Fibroblast of the aortic adventitia (primary cell): ENCODE measurements around the gene MEIS1. TPM values are rescaled to one million over a fixed set of nuclear protein-coding genes. Genes with fewer than 3 reads are reported as not detected.
"Not testable (repeated sequence)": the region's sequence is repeated elsewhere in the genome, so short reads cannot be mapped to it uniquely, and the experiment has no call there.

Experiments used
- DNase-seq: peaks from one replicate; pipeline ENCODE4 v3.0.0-alpha.2; 2010; ENCODE audit warnings: low read depth
- H3K4me3 ChIP-seq: 2 replicates; pipeline ENCODE4 v1.5.1; 2011; ENCODE audit warnings: low read depth, mild to moderate bottlenecking, control low read depth, low read length, moderate library complexity
- total RNA-seq: library from RNA; depleted of rRNA; stranded (reverse); fragments of >200 nt; gene quantifications from 2 replicates; pipeline ENCODE4 v1.2.3, GENCODE V29; 2012; ENCODE audit warnings: low replicate concordance
- TF ChIP-seq, protein P1 (sequence below): IDR thresholded peaks from 2 replicates; pipeline ENCODE4 v1.5.1; 2011; ENCODE audit warnings: mild to moderate bottlenecking, low read length, control low read depth, inconsistent platforms; ENCODE audit not compliant: insufficient read depth

The MEIS1 gene
- total RNA-seq, 1 donor: 78.2 TPM

DNA sequence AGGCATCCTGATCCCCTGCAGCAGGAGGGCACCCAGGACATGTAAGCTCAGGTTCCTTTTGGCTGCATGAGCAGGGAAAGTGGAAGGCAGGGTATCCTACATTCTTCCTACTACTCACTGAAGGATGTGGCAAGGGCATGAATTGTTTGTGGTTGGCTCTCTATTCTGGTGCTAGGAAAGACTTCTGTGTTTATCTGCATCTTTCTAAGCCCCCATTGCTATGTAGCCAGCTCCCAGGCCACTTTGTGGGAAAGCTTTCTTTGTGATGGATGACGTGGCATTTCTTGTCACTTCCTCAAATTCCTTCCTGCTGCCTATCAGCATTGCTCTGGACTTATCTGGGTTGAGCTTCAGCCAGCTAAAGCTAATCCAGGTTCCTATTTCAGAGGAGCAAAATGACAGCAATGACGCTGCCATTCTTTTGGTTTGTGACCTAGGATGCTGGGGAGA is 46.2 kb downstream of the MEIS1 start:
- TF ChIP-seq, protein P1, sequence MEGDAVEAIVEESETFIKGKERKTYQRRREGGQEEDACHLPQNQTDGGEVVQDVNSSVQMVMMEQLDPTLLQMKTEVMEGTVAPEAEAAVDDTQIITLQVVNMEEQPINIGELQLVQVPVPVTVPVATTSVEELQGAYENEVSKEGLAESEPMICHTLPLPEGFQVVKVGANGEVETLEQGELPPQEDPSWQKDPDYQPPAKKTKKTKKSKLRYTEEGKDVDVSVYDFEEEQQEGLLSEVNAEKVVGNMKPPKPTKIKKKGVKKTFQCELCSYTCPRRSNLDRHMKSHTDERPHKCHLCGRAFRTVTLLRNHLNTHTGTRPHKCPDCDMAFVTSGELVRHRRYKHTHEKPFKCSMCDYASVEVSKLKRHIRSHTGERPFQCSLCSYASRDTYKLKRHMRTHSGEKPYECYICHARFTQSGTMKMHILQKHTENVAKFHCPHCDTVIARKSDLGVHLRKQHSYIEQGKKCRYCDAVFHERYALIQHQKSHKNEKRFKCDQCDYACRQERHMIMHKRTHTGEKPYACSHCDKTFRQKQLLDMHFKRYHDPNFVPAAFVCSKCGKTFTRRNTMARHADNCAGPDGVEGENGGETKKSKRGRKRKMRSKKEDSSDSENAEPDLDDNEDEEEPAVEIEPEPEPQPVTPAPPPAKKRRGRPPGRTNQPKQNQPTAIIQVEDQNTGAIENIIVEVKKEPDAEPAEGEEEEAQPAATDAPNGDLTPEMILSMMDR: no peak
- no peak overlapping the region for H3K4me3 ChIP-seq
- peak; percentile 86 for DNase-seq

DNA sequence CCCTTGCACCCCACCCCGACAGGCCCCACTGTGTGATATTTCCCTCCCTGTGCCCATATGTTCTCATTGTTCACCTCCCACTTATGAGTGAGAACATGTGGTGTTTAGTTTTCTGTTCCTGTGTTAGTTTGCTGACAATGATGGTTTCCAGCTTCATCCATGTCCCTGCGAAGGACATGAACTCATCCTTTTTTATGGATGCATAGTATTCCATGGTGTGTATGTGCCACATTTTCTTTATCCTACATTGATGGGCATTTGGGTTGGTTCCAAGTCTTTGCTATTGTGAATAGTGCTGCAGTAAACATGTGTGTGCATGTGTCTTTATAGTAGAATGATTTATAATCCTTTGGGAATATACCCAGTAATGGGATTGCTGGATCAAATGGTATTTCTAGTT is 50.3 kb downstream of the MEIS1 start:
- not testable (repeated sequence) for H3K4me3 ChIP-seq, DNase-seq

DNA sequence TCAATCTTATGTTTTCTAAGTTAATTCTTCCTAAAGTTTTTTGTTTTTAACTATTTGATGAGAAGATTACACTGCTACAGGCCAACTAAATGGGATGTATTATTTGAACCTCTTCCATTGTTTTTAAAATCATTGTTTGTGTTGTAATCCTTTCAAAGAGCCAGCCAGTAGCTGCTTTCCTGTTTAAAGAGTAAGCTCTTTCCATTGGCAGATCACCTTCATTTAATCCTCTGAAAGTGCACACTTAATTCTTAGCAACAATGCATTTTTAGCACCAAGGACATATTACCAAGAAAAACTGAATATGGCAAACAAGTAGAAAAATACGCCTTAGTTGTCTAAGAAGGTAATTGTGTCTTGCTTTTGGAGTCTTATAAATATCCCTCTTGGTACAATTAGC is 54.0 kb downstream of the MEIS1 start:
- DNase-seq: no peak
- H3K4me3 ChIP-seq: no peak overlapping the region
- TF ChIP-seq, protein P1: no peak

DNA sequence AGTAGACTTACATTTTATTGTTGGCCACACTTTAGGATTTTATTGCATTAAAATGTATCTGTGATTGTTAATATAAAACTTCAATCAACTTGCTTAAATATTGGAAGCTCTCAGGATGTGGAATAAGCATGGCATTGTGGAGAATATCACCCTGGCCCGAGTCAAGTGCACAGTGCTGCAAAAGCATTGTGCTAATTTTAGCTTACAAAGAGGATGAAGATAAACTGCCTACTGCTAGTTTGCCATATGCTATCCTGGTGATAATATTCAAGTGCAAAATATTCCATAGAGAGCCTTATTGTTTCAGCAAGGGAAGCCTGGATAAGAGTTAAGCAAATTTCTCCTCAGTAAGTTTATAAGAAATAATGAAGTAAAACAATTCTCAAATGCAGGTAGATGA is 54.5 kb downstream of the MEIS1 start:
- TF ChIP-seq, protein P1: no peak
- no peak overlapping the region for H3K4me3 ChIP-seq
- DNase-seq: no peak

DNA sequence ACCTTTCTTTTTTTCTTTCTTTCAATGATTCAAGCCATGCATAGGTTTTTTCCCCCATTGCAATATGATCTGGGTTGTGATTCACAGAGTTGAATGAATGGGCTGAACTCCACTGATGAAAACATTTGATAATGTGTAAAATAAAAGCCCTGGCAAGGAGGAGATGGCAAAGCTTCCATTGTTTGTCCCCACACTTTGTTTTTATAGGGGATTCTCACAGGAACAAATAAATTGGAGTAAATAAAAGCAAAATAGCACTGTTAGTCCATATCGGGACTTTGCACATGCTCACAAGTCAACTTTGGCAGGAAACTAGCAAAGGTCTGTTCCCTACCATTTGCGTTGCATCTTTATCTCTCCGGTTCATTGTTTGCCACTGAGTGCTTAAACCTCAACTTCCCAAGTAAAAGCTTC is 55.7 kb downstream of the MEIS1 start:
- TF ChIP-seq, protein P1: no peak
- H3K4me3 ChIP-seq: no peak overlapping the region
- DNase-seq: peak; percentile 52

- TF ChIP-seq, protein P1: no peak
- no peak overlapping the region for H3K4me3 ChIP-seq
- peak; percentile 92 for DNase-seq
Observed at GRCh38 chr2:66494708-66495107, 59.8 kb downstream of the MEIS1 start.

DNA sequence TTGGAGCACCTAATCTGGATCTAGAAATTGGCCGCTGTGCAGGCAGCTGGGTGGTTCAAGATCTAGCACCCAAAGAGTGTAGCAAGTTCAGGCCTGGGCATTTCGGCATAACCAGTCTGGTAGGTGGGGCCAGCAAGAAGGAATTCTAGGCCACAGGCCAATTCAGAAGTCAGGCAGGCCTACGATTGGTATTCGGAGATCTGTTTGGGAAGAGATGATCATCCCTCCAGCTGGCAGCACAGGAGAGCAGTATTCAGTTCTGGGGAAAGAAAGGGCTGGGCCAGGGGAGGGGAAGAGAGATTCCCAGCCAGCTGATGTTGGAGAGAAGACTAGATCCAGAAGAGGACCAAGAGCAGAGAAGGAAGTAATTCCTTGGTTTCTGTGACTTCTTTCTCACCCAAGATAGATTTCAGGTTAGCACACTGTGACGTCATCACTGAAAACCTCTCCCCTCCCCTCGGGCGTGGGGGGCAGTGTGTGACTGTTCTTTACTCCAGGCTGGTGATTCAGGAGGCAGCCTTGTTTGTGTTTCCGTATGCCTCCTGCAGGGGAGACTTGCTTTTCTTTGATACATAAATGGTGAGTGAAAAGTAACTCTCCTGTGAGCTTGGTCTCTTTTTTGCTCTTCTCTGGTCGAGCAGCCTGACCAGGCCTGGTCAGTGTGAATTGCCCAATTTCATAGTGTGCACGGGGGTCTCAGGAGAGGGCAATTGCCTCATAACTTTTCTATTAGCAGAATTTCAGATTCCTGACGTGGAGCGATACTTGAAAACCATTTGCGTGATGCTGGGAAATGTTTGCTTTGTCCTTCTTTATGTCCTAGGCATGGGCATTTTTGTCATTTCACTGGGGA is 61.1 kb downstream of the MEIS1 start:
- H3K4me3 ChIP-seq: no peak overlapping the region
- DNase-seq: peak; percentile 85
- TF ChIP-seq, protein P1: peak; percentile 45
